Measurements from ENCODE around the gene PCDHGA1. TPM values are rescaled to one million over a fixed set of nuclear protein-coding genes. Genes with fewer than 3 reads are reported as not detected.

PCDHGA1 gene
- not detected for total RNA-seq (2013)
- polyA plus RNA-seq, result not detected
- not detected in 2 replicates for polyA minus RNA-seq
- 0 to 0.45 (median 0) reads per million in 11 experiments for total RNA-seq

DNA sequence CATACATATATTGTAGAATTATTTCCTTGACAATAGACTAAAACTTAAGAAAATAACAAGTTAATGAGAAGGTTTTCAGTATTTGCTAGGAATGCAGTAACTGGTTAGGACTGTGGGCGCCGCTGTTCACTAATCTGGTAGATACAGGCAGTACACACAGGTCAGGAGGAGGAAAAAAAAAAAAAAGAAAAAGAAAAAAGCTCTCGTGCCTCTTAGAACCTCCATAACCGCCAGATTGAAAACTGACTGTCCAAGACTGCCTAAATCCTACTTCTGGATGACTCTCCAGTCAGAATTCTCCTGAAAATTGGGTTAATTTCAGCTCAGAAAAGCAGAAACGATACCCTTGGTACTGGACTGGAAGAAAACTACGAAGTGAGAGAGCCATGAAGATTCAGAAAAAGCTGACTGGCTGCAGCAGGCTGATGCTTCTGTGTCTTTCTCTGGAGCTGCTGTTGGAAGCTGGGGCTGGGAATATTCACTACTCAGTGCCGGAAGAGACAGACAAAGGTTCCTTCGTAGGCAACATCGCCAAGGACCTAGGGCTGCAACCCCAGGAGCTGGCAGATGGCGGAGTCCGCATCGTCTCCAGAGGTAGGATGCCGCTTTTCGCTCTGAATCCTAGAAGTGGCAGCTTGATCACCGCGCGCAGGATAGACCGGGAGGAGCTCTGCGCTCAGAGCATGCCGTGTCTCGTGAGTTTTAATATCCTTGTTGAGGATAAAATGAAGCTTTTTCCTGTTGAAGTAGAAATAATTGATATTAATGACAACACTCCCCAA lies at the start of gene PCDHGA1:
PCDHGA1 (plus strand) TSS at position 216 of the 782 bp plus-strand sequence.
- no peak for DNase-seq
- Histone ChIP-seq H3K4me3 (replicated peaks in 1 of 3; ENCODE audit: low read depth in 2 of 3, low read length in 3 of 3) (no peak within 1 kb of the TSS), H3K9ac (ENCODE audit: insufficient read depth, low read length, poor library complexity, severe bottlenecking) (no peak within 1 kb of the TSS), H3K4me2 (replicated peaks; ENCODE audit: extremely low read depth, low read length, poor library complexity, severe bottlenecking) (no peak within 1 kb of the TSS), H3K79me2 (ENCODE audit: insufficient read depth, low read length) (no peaks in the 10 kb centered on the region), H3K27me3 (ENCODE audit: control insufficient read depth in 2 of 2, insufficient read depth in 2 of 2, low read length in 2 of 2) (peaks cover 49 to 82% of the 10 kb centered on the region in 2 donors), H2AFZ (ENCODE audit: insufficient read depth, low read depth, low read length, poor library complexity, severe bottlenecking) (peak within 1 kb of the TSS; percentile 6), H3K36me3 (replicated peaks in 1 of 2; ENCODE audit: control insufficient read depth in 1 of 2, insufficient read depth in 2 of 2, low read length in 2 of 2) (no peaks in the 10 kb centered on the region), H3K4me1 (ENCODE audit: control insufficient read depth in 1 of 2, insufficient read depth in 2 of 2, low read length in 2 of 2) (no peaks in the 10 kb centered on the region), H3K9me3 (replicated peaks in 1 of 2; ENCODE audit: control insufficient read depth in 1 of 2, insufficient read depth in 1 of 2, low read length in 2 of 2) (peaks cover 48 to 63% of the 10 kb centered on the region in 2 donors), H3K27ac (ENCODE audit: low read depth in 1 of 2, low read length in 2 of 2) (no peak within 1 kb of the TSS), H4K20me1 (ENCODE audit: insufficient read depth, low read length) (no peaks in the 10 kb centered on the region)
- peak within 1 kb of the TSS in 1 of 2 donors; percentile 51 for H3K4me3 Mint-ChIP-seq
- H3K27ac Mint-ChIP-seq, result no peak within 1 kb of the TSS
- TF ChIP-seq, protein P1, sequence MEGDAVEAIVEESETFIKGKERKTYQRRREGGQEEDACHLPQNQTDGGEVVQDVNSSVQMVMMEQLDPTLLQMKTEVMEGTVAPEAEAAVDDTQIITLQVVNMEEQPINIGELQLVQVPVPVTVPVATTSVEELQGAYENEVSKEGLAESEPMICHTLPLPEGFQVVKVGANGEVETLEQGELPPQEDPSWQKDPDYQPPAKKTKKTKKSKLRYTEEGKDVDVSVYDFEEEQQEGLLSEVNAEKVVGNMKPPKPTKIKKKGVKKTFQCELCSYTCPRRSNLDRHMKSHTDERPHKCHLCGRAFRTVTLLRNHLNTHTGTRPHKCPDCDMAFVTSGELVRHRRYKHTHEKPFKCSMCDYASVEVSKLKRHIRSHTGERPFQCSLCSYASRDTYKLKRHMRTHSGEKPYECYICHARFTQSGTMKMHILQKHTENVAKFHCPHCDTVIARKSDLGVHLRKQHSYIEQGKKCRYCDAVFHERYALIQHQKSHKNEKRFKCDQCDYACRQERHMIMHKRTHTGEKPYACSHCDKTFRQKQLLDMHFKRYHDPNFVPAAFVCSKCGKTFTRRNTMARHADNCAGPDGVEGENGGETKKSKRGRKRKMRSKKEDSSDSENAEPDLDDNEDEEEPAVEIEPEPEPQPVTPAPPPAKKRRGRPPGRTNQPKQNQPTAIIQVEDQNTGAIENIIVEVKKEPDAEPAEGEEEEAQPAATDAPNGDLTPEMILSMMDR (IDR thresholded peaks at IDR 0.05), result peak; percentile 51
- H3K36me3 Mint-ChIP-seq, result peaks cover 0 to 3% of the 10 kb centered on the region in 2 donors
- 23% methylated on average over 14 of the region's 21 CpGs for WGBS (ENCODE audit: insufficient coverage)
- peaks cover 19 to 78% (median 66%) of the 10 kb centered on the region in 7 donors for H3K9me3 Mint-ChIP-seq
- intact Hi-C loops (cut with micrococcal nuclease), result no loop called here
- peaks cover 5% of the 10 kb centered on the region for H3K4me1 Mint-ChIP-seq
- H3K27me3 Mint-ChIP-seq (ENCODE audit: low read depth in 3 of 3), result peaks cover 30 to 75% (median 63%) of the 10 kb centered on the region in 3 donors

GRCh38 chr5:141298376-141298775 lies 31.9 kb upstream of the PCDHGA1 start:
- no peaks in the 10 kb centered on the region for H3K27me3 ChIP-seq (ENCODE audit: control insufficient read depth in 2 of 2, insufficient read depth in 2 of 2, low read length in 2 of 2)
- no peaks in the 10 kb centered on the region for H4K20me1 ChIP-seq (ENCODE audit: insufficient read depth, low read length)
- intact Hi-C loops (cut with micrococcal nuclease), result no loop called here
- no peak overlapping the region for H2AFZ ChIP-seq (ENCODE audit: insufficient read depth, low read depth, low read length, poor library complexity, severe bottlenecking)
- no peak overlapping the region for H3K4me3 ChIP-seq (replicated peaks in 1 of 3; ENCODE audit: low read depth in 2 of 3, low read length in 3 of 3)
- H3K4me2 ChIP-seq (replicated peaks; ENCODE audit: extremely low read depth, low read length, poor library complexity, severe bottlenecking), result no peak overlapping the region
- no peaks in the 10 kb centered on the region for H3K4me1 ChIP-seq (ENCODE audit: control insufficient read depth in 1 of 2, insufficient read depth in 2 of 2, low read length in 2 of 2)
- Mint-ChIP-seq H3K4me3 (no peak overlapping the region), H3K36me3 (no peaks in the 10 kb centered on the region), H3K9me3 (peaks cover 36 to 89% (median 82%) of the 10 kb centered on the region in 7 donors), H3K27ac (no peak overlapping the region), H3K4me1 (no peaks in the 10 kb centered on the region), H3K27me3 (ENCODE audit: low read depth in 3 of 3) (peaks cover 0 to 1% (median 0%) of the 10 kb centered on the region in 3 donors)
- no peaks in the 10 kb centered on the region for H3K79me2 ChIP-seq (ENCODE audit: insufficient read depth, low read length)
- H3K9me3 ChIP-seq (replicated peaks in 1 of 2; ENCODE audit: control insufficient read depth in 1 of 2, insufficient read depth in 1 of 2, low read length in 2 of 2), result peaks cover 83 to 96% of the 10 kb centered on the region in 2 donors
- no peak overlapping the region for H3K27ac ChIP-seq (ENCODE audit: low read depth in 1 of 2, low read length in 2 of 2)
- DNase-seq, result no peak
- H3K9ac ChIP-seq (ENCODE audit: insufficient read depth, low read length, poor library complexity, severe bottlenecking), result no peak overlapping the region
- H3K36me3 ChIP-seq (replicated peaks in 1 of 2; ENCODE audit: control insufficient read depth in 1 of 2, insufficient read depth in 2 of 2, low read length in 2 of 2), result no peaks in the 10 kb centered on the region
- WGBS (ENCODE audit: insufficient coverage), result 90% methylated on average over 3 of the region's 4 CpGs
- TF ChIP-seq, protein P1 (IDR thresholded peaks at IDR 0.05), result no peak

All from CD14-positive monocyte (primary cell).